ENCODE results near the gene CDK2AP2. TPM values are rescaled to one million over a fixed set of nuclear protein-coding genes. Genes with fewer than 3 reads are reported as not detected.

Gene CDK2AP2
- total and polyA plus RNA-seq, 2 of the 8 experiments (the other 6 are each of a cell fraction or from before 2014, with no cell fraction given): 49.6 to 65.1 TPM

GRCh38 chr11:67500484-67500821, 7.5 kb downstream of the CDK2AP2 start:
- ChIA-PET POLR2A (ENCODE audit: partially characterized antibody) (interaction anchor here (1.1 to 1.5 kb wide), 3 partner anchors 10 to 33 kb away, joined by 3 to 4 read pairs (median 3); no protein-coding TSS in a partner anchor), CTCF (ENCODE audit: partially characterized antibody) (no interaction called here)
- Histone ChIP-seq H3K36me3 (ENCODE audit: control insufficient read depth in 2 of 4, insufficient read depth in 4 of 4, low read length in 3 of 4) (peaks cover 0 to 8% (median 4%) of the 10 kb centered on the region in 4 experiments; a peak in 6 of 8 replicates), H3K4me1 (replicated peaks in 1 of 4; ENCODE audit: control insufficient read depth in 3 of 4, insufficient read depth in 4 of 4, low read length in 3 of 4) (peaks cover 0 to 13% (median 2%) of the 10 kb centered on the region in 4 experiments; a peak in 5 of 7 replicates), H3K23me2 (ENCODE audit: low read depth, low read length) (peaks cover 14% of the 10 kb centered on the region; the same call in 1 of the 2 replicates), H4K8ac (ENCODE audit: extremely low read depth, insufficient read depth, low read length) (no peak overlapping the region), H2AK5ac (ENCODE audit: low read depth, low read length) (no peak overlapping the region), H2BK120ac (replicated peaks; ENCODE audit: low read depth, low read length) (no peak overlapping the region), H3K14ac (ENCODE audit: insufficient read length) (no peak overlapping the region), H2BK12ac (ENCODE audit: low read depth, low read length) (no peak overlapping the region), H3K23ac (ENCODE audit: insufficient read length) (no peak overlapping the region), H4K5ac (ENCODE audit: insufficient read length, low read depth, low read length) (no peak overlapping the region), H3K4me3 (ENCODE audit: extremely low read depth in 1 of 4, insufficient read depth in 2 of 4, low read depth in 3 of 4, low read length in 4 of 4) (no peak overlapping the region), H2AFZ (ENCODE audit: low read length) (no peak overlapping the region), H2BK20ac (ENCODE audit: low read length) (no peak overlapping the region), H3K9ac (replicated peaks in 1 of 4; ENCODE audit: extremely low read depth in 1 of 4, low read depth in 3 of 4, low read length in 3 of 4) (no peak overlapping the region), H3K9me3 (ENCODE audit: insufficient read depth in 2 of 2, low read depth in 1 of 2, low read length in 1 of 2) (no peaks in the 10 kb centered on the region), H3K4me2 (ENCODE audit: insufficient read depth in 1 of 2, low read depth in 2 of 2, low read length in 2 of 2) (no peak overlapping the region), H3K27me3 (replicated peaks in 1 of 4; ENCODE audit: control insufficient read depth in 3 of 4, extremely low read depth in 1 of 4, insufficient read depth in 3 of 4, low read length in 3 of 4) (peaks cover 0 to 8% (median 4%) of the 10 kb centered on the region in 4 experiments; a peak in 3 of 7 replicates), H3K56ac (replicated peaks; ENCODE audit: insufficient read length, low read depth, low read length) (no peak overlapping the region), H3K18ac (ENCODE audit: extremely low read depth, low read length) (no peak overlapping the region), H3K79me1 (ENCODE audit: low read depth, low read length) (no peaks in the 10 kb centered on the region), H4K20me1 (replicated peaks in 1 of 2; ENCODE audit: control insufficient read depth in 1 of 2, insufficient read depth in 2 of 2, low read length in 2 of 2) (peaks cover 3 to 12% of the 10 kb centered on the region in 2 experiments), H3K27ac (ENCODE audit: low read depth, low read length) (no peak overlapping the region), H3K4ac (replicated peaks; ENCODE audit: insufficient read length, low read depth, low read length) (no peak overlapping the region), H2BK5ac (ENCODE audit: low read depth, low read length) (no peak overlapping the region), H4K91ac (replicated peaks; ENCODE audit: insufficient read length, low read length) (no peak overlapping the region), H2BK15ac (ENCODE audit: low read length) (no peak overlapping the region), H3K79me2 (ENCODE audit: control insufficient read depth in 1 of 2, insufficient read depth in 2 of 2, low read length in 2 of 2) (no peaks in the 10 kb centered on the region)
- DNase-seq (ENCODE audit: low read depth in 1 of 2, low spot score in 2 of 2) (no peak), FAIRE-seq (no peak)
- 86% methylated on average over 1 of the region's 1 CpG; no CpG with 5 or more reads in 1 of the 2 experiments for WGBS, 2 experiments (ENCODE audit: extremely low coverage in 1 of 2, insufficient coverage in 1 of 2, insufficient read length in 1 of 2, insufficient replicate concordance in 2 of 2, low coverage in 1 of 2, low lambda C conversion rate in 2 of 2, missing lambda C conversion rate in 1 of 2)
- TF ChIP-seq SP4 (IDR thresholded peaks at IDR 0.05; ENCODE audit: low read length): no peak
- TF ChIP-seq, protein P1, sequence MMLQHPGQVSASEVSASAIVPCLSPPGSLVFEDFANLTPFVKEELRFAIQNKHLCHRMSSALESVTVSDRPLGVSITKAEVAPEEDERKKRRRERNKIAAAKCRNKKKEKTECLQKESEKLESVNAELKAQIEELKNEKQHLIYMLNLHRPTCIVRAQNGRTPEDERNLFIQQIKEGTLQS (IDR thresholded peaks at IDR 0.05; ENCODE audit: insufficient read depth, low read depth, low read length): no peak
- TF ChIP-seq HDAC2 (IDR thresholded peaks at IDR 0.05; ENCODE audit: borderline replicate concordance in 1 of 2, low read depth in 2 of 2, low read length in 2 of 2): no peak
- no peak for TF ChIP-seq USF2 (IDR thresholded peaks at IDR 0.05; ENCODE audit: low read length)
- no peak for TF ChIP-seq RBBP5 (IDR thresholded peaks at IDR 0.05; ENCODE audit: borderline replicate concordance, low read depth, low read length)
- TF ChIP-seq, protein P2, sequence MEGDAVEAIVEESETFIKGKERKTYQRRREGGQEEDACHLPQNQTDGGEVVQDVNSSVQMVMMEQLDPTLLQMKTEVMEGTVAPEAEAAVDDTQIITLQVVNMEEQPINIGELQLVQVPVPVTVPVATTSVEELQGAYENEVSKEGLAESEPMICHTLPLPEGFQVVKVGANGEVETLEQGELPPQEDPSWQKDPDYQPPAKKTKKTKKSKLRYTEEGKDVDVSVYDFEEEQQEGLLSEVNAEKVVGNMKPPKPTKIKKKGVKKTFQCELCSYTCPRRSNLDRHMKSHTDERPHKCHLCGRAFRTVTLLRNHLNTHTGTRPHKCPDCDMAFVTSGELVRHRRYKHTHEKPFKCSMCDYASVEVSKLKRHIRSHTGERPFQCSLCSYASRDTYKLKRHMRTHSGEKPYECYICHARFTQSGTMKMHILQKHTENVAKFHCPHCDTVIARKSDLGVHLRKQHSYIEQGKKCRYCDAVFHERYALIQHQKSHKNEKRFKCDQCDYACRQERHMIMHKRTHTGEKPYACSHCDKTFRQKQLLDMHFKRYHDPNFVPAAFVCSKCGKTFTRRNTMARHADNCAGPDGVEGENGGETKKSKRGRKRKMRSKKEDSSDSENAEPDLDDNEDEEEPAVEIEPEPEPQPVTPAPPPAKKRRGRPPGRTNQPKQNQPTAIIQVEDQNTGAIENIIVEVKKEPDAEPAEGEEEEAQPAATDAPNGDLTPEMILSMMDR (IDR thresholded peaks at IDR 0.05; ENCODE audit: control extremely low read depth in 1 of 3, insufficient read depth in 1 of 3, low read depth in 1 of 3, low read length in 3 of 3): no peak
- TF ChIP-seq ATF2 (IDR thresholded peaks at IDR 0.05; ENCODE audit: low read length): no peak
